ENCODE measurements around the gene USP6. TPM values are rescaled to one million over a fixed set of nuclear protein-coding genes. Genes with fewer than 3 reads are reported as not detected.

The USP6 gene
- total RNA-seq, 1 experiment from 2014 or later = 0.20 TPM

- TF ChIP-seq FOXJ3 (CRISPR knock-in tag; IDR thresholded peaks at IDR 0.05; ENCODE audit: borderline replicate concordance) = no peak
Observed at GRCh38 chr17:5183410-5183793, 67.6 kb downstream of the USP6 start (continued).

- ATAC-seq (no peak), DNase-seq (ENCODE audit: low spot score) (no peak)
- H3K27me3 Mint-ChIP-seq (ENCODE audit: low read depth) = peaks cover 46% of the 10 kb centered on the region
- H3K4me1 Mint-ChIP-seq = no peaks in the 10 kb centered on the region
- peaks cover 87% of the 10 kb centered on the region for H3K9me3 Mint-ChIP-seq
- peaks cover 95% of the 10 kb centered on the region for H3K36me3 Mint-ChIP-seq
- H3K4me3 Mint-ChIP-seq = no peak overlapping the region
- no peak for TF ChIP-seq GRHL2 (CRISPR knock-in tag; IDR thresholded peaks at IDR 0.05; ENCODE audit: insufficient replicate concordance, severe bottlenecking)
- no peak for TF ChIP-seq ZNF532 (CRISPR knock-in tag; IDR thresholded peaks at IDR 0.05; ENCODE audit: borderline replicate concordance)
- no peak for TF ChIP-seq SMAD3 (CRISPR knock-in tag; IDR thresholded peaks at IDR 0.05; ENCODE audit: borderline replicate concordance)
- no peak for TF ChIP-seq TCF7 (CRISPR knock-in tag; IDR thresholded peaks at IDR 0.05; ENCODE audit: low read depth)
- no peak for TF ChIP-seq ERG (CRISPR knock-in tag; IDR thresholded peaks at IDR 0.05)
- no peak for TF ChIP-seq ATF2 (CRISPR knock-in tag; IDR thresholded peaks at IDR 0.05; ENCODE audit: borderline replicate concordance, low read depth)
- TF ChIP-seq ZNF263 (CRISPR knock-in tag; IDR thresholded peaks at IDR 0.05; ENCODE audit: low read depth) = no peak
- TF ChIP-seq MXD4 (CRISPR knock-in tag; IDR thresholded peaks at IDR 0.05; ENCODE audit: borderline replicate concordance) = no peak
- no peak for TF ChIP-seq NR1H2 (CRISPR knock-in tag; IDR thresholded peaks at IDR 0.05)
- no peak for TF ChIP-seq CTCF (IDR thresholded peaks at IDR 0.05)
- no peak for TF ChIP-seq IRF2 (CRISPR knock-in tag; IDR thresholded peaks at IDR 0.05; ENCODE audit: borderline replicate concordance, low read depth)
- no peak for TF ChIP-seq MYBL2 (CRISPR knock-in tag; IDR thresholded peaks at IDR 0.05)
- no peak for TF ChIP-seq ESRRA (CRISPR knock-in tag; IDR thresholded peaks at IDR 0.05; ENCODE audit: borderline replicate concordance)
- TF ChIP-seq PRRX2 (CRISPR knock-in tag; IDR thresholded peaks at IDR 0.05) = no peak
- TF ChIP-seq ELF4 (CRISPR knock-in tag; IDR thresholded peaks at IDR 0.05; ENCODE audit: low read depth) = no peak
- CTCF ChIA-PET = no interaction called here
- no peak overlapping the region for H3K27ac Mint-ChIP-seq
- POLR2A ChIA-PET = no interaction called here
Observed at GRCh38 chr17:5184288-5184687, 68.5 kb downstream of the USP6 start.

All from WTC11 (cell line).